ENCODE data around the gene ABCB6.

Gene ABCB6

DNA sequence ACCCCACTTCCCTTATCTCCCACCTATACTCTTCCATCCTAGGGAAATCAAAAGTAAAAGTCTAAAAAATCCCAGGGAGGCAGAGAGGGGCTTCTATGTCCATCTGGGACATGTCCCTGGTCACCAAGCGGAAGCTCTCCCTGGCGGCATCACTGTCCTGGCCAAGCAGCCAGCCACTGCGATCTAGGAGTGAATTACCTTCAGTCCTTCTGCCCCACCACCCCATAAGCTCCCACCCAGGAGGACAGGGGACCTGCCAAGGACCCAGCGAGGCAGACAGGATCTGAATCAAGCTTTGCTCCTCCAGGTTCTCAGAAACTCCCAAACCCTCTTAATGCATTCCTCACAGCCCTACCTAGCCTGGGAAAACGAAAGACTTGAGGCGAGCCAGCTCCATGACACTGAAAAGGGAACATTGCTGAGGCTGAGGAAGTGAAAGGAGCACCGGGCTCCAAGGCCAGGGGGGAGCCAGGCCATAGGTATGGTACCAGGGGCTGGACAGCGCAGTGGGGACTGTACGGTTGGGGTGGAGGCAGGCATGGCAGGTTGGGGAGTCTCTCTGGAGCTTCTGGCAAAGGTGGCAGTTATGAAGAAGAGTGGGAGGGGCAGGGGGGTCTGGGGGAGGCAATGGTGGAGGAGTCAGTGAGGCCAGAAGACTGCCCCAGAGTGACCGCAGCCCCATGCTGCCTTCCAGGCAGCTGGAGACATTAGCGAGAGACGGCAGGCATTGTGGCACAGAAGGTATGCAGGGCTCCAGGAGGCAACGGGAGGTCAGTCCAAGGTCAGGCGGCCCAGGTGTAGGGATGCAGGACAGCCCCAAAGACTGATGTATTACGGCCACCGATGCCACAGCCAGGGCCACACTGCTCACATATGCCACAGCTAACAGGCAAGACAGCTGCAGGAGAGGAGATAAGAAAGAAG lies 46.3 kb downstream of the ABCB6 start:
- in situ Hi-C loops (cut with HindIII; ENCODE audit: low sequenced_read_pairs): no loop called here

DNA sequence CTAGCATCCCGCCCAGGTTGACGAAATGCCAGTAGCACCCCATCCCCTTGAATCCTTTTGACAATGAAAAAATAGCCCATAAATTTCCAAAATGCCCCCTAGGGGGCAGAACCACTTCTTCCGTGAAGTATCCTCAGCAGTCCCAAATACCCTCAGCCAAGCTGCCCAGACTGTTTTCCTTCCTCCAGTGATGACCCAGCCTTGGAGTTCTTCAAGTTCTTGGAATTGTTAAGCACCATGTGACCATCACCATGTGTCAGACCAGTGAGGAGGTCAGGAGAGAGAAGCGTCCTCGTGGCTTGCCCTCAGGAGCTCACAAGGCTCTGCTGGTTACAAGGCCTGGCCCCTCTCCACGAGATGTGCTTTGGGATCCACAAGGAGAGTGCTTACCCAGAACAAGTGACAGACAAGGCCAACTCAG lies 47.5 kb downstream of the ABCB6 start:
- in situ Hi-C loops (cut with HindIII; ENCODE audit: low sequenced_read_pairs): no loop called here

DNA sequence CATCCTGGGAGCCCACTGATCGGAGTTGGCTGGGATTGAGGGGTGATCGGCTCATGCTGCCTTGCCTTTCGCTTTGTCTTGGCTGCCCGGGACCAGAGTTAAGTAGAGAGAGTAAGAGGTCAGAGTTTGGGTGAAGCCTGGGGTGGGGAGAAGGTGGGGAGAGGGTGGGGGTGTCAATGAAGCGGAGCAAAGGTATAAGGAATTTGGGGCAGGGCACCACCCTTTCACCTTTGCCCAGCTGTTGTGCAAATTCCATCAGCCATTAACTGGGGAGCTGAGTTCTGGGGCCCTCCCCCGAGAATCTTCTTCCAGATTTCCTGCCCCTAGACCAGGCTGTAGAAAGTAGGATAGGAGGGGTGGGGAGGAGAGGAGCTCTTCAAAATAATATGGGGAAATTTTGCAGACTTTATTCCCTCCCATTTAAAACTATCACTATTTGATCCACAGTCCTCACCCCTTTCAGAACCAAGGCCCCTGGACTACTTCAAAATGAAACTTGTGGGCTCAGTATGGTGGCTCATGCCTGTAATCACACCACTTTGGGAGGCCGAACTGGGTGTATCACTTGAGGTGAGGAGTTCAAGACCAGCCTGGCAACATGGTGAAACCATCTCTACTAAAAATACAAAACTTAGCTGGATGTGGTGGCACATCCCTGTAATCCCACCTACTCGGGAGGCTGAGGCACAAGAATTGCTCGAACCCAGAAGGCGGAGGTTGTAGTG lies 48.7 kb downstream of the ABCB6 start, which contains the start of gene SLC23A3:
TSS of gene SLC23A3 (minus strand) at position 100 of the 725 bp plus-strand sequence. CDS start at position 55, 45 bp downstream.
- in situ Hi-C loops (cut with HindIII; ENCODE audit: low sequenced_read_pairs): no loop called here

DNA sequence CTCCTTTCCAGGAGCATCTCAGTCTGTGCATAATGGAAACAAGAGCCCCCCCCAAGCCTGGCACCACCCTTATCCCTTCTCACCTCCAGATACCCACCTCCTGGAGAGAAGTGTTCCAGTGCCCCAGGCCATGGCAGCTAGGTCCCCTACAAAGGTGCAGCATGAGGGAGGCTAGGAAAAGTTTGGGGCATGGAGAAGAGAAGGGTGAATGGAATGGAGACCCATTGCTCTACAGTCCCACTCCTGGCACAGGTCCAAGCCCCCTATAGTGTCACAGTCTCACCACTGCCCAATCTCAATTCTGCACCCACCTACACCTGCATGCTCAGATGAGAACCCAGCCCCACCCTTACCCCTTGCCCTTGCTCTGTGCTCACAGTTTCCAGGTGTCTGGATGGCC lies 49.8 kb downstream of the ABCB6 start:
- in situ Hi-C loops (cut with HindIII; ENCODE audit: low sequenced_read_pairs): no loop called here

DNA sequence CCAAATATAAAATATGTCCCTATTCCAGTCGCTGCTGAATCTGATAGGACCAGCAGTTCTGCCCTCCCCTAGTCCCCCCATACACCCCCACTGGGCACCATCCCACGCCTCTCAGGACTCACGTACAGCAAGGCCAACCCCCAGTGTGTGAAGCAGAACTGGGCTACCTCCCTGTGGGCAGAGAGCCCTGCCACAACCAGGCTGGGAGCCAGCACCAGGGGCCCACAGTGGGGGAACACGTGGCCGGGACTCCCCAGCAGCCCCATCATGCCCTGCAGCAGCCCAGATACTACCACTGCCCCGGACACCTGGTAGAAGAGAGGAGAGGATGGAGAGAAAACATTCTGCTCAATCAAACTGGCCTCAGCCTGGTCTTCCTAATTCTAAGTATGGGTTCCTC lies 50.2 kb downstream of the ABCB6 start:
- in situ Hi-C loops (cut with HindIII; ENCODE audit: low sequenced_read_pairs): no loop called here

DNA sequence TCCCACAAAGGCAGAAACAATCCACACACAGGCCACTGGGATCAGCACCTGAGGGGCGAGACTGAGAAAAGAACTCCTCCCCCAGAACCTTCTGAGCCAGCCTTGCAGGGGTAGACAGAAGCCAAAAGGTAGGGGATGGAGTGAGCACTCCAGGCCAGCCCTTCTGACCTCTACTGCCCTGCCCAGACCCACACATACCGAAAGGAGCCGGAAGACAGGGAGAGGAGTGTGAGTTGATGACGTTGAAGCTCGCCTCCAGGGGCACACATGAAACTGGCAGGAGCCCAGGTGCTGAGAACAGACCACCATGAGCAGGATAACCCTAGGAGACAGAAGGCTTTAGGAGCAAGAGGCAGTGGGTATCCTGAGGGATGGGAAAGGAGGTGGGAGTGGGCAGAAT lies 50.8 kb downstream of the ABCB6 start:
- in situ Hi-C loops (cut with HindIII; ENCODE audit: low sequenced_read_pairs): no loop called here

DNA sequence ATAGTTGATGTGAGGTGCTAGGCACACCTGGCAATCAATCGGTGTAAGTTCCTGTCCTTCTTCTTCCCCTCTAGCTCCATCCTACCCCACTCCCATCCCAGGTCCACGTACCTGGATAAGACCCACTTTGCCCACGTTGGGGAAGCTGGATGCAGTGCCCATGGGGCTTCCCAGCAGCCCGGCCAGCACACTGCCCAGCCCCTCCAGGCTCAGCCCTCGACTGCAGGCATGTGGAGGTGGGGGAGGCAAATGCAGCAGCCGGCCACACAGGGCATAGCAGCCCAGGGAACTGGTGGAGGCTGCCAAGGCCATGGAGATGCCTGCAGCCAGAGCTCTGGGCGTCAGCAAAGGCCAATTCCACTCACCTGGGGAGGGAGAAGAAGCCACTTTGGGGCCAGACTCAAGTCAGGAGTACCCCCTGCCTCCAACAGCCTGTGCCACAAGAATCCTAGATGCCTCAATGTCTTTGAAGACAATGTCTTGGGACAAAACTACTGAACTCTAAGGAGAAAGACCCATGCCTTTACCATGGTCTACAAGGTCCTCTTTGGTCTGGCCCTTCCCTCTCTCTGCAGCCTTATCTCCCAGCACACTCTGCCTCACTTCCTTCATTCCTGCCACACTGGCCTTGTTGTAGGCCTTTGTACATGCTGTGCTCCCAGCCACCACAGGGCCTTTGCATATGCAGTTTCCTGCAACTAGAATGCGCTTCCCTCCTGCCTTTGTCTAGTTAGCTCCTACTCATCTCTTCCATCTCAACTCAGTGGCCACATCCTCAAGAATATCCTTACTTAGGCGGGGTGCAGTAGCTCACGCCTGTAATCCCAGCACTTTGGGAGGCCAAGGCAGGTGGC lies 53.5 kb downstream of the ABCB6 start:
- in situ Hi-C loops (cut with HindIII; ENCODE audit: low sequenced_read_pairs): no loop called here

DNA sequence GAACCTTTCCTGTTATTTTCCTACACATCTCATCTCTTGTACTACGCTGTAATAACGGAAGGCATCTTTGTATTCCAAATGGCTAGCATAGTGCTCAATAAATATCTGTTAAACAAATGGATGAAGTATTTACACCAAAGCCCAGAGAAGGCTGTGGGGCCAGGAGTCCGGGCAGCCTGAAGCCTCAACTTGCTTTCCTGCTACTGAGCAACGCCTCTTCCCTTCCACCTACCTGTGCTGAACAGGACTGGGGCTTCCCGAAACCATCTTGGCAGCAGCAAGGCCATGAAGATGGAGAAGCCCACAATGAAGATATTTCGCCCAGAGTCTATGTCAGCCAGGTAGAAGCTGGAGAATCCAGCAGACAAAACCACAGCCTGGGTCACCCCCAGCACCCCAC lies 55.6 kb downstream of the ABCB6 start:
- in situ Hi-C loops (cut with HindIII; ENCODE audit: low sequenced_read_pairs): no loop called here

DNA sequence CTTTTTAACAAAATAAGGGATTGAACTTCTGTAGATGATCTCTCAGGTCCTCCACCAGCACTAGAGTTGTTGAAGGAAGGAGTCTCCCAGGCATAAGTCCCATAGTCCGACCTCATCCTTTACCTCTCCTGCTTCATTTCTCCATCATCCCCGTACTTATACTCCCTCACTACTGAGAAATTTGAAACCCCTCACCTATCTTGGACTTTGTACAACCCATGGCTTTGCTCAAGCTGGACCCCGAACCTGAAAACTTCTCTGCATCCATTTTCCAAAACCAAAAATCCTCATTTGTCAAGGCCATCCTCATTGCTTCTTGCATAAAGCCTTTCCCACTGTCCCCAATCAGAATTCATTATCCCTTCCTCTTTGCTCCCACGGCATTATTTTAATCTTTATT lies 57.7 kb downstream of the ABCB6 start:
- in situ Hi-C loops (cut with HindIII; ENCODE audit: low sequenced_read_pairs): no loop called here

DNA sequence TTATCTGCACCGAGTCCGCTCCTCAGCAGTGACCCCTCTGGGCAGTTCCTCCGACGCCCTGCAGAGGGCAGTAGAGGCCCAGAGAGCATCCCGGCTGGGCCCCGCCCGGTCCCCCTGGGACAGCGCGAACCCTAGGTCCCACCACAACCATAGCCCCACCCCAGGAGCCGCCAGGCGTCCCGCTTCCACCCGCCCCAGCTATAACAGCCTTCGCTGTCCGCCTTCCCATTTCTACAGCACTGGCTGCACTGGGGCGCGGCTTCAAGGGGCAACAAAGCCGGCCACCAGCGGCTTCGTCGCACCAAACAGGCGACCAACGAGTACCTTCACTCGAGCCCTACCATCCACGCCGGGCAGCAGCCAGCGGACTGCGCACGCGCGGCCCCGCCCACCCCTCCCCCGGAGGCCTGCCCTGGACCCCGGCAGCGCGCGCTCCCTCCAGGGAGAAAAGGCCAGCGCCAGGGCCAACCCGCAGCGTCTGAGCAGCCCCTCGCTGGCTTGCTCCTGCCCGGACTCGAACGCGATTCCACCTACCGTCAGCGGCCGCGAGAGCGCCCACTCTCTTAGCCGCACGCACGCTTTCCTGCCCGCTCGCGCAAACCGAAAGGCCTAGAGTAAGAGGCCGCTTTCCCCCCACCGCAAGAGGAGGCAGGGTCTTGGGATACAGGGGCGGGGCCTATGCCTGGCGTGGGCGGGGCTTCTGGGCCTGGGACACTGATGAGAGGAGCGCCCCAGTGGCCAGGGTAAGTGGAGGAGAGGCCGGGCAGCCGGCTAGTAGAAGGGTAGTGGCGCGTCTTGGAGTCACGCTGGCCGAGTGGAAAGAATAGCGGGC lies 58.4 kb downstream of the ABCB6 start, which contains the start of gene NHEJ1:
TSS of gene NHEJ1 (minus strand) at position 630 of the 832 bp plus-strand sequence. CDS start 2,453 bp downstream, outside the sequence.
- in situ Hi-C loops (cut with HindIII; ENCODE audit: low sequenced_read_pairs): no loop called here
